GM12865 (cell line): ENCODE results near the gene CACNA2D2.
"Not testable (repeated sequence)": the region's sequence is repeated elsewhere in the genome, so short reads cannot be mapped to it uniquely, and the experiment has no call there.

Source experiments
- DNase-seq: peaks from one replicate; pipeline ENCODE4 v3.0.0; 2010; ENCODE audit warnings: low read depth
- H3K4me3 ChIP-seq: 2 replicates; pipeline ENCODE4 v1.5.1; 2011; ENCODE audit warnings: mild to moderate bottlenecking, low read depth, low read length, control low read depth
- TF ChIP-seq, protein P1 (sequence below): IDR thresholded peaks from 2 replicates; pipeline ENCODE4 v1.5.1; 2011; ENCODE audit warnings: low read length, control low read depth, low read depth, inconsistent platforms; ENCODE audit not compliant: insufficient read depth; ENCODE audit errors: missing control alignments

The CACNA2D2 gene

DNA sequence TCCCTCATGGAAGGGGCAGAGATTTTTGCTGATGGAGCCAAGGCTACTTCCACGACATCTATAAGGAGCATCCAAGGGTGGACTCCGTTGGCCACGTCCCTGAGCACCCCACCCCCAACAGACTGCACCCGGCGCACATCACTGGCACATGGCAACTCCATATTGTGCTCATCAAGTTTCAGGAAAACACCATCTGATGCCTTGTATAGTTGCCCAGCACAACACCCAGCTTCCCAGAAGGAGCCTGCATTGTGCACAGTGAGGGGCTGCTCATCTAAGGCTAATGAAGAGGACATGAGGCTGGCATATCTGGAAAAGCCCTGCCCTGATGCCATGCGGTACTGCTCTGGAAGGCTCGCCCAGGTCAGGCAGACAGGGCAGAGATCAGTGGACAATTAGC lies 15.0 kb upstream of the CACNA2D2 start:
- no peak overlapping the region for H3K4me3 ChIP-seq
- DNase-seq, result no peak
- TF ChIP-seq, protein P1, sequence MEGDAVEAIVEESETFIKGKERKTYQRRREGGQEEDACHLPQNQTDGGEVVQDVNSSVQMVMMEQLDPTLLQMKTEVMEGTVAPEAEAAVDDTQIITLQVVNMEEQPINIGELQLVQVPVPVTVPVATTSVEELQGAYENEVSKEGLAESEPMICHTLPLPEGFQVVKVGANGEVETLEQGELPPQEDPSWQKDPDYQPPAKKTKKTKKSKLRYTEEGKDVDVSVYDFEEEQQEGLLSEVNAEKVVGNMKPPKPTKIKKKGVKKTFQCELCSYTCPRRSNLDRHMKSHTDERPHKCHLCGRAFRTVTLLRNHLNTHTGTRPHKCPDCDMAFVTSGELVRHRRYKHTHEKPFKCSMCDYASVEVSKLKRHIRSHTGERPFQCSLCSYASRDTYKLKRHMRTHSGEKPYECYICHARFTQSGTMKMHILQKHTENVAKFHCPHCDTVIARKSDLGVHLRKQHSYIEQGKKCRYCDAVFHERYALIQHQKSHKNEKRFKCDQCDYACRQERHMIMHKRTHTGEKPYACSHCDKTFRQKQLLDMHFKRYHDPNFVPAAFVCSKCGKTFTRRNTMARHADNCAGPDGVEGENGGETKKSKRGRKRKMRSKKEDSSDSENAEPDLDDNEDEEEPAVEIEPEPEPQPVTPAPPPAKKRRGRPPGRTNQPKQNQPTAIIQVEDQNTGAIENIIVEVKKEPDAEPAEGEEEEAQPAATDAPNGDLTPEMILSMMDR, result no peak

DNA sequence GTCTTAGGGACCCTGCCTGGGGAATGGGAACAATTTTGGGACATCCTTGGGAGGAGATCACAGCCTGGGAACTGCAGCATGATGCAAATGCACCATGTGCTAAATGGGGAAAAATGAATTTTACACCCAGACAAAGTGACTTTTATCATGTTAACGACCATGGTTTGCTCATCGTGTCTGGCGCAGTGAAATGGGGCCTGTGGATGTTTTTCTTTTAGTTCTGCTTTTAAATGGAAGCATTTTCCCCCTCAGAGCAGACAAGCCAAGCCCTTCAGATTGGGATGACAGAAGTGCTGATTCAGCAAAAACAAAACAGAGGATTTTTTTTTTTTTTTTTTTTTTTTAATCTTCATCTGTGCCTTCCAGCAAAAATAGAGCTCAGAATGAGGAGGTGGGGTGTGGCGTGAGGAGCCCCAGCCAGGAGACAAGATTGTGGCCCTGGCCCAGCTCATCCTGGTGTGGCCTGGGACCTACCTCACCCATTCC lies 14.3 kb upstream of the CACNA2D2 start:
- no peak overlapping the region for H3K4me3 ChIP-seq
- TF ChIP-seq, protein P1, result no peak
- no peak for DNase-seq

DNA sequence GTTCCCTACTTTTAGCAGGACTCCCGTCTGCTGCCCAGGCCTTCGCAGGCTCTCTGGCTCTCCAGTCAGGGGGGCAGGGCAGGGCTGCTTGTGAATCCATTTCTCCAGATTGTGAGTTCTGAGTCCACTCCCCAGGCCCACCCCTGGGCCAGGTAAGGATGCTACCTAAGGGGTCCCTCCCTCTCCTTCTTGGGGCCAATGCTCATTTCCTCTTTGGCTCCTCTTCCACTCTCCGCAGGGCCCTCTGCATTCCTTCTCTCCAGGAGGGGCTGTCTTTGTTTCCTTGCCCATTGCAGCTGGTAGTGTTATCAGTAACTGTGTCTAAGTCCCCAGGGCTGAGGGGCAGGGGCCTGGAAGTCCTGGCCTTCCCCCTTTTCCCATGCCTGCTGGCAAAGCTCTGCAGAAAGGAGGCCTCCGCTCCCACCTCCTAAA lies 13.0 kb upstream of the CACNA2D2 start:
- TF ChIP-seq, protein P1, result no peak
- no peak for DNase-seq
- no peak overlapping the region for H3K4me3 ChIP-seq

DNA sequence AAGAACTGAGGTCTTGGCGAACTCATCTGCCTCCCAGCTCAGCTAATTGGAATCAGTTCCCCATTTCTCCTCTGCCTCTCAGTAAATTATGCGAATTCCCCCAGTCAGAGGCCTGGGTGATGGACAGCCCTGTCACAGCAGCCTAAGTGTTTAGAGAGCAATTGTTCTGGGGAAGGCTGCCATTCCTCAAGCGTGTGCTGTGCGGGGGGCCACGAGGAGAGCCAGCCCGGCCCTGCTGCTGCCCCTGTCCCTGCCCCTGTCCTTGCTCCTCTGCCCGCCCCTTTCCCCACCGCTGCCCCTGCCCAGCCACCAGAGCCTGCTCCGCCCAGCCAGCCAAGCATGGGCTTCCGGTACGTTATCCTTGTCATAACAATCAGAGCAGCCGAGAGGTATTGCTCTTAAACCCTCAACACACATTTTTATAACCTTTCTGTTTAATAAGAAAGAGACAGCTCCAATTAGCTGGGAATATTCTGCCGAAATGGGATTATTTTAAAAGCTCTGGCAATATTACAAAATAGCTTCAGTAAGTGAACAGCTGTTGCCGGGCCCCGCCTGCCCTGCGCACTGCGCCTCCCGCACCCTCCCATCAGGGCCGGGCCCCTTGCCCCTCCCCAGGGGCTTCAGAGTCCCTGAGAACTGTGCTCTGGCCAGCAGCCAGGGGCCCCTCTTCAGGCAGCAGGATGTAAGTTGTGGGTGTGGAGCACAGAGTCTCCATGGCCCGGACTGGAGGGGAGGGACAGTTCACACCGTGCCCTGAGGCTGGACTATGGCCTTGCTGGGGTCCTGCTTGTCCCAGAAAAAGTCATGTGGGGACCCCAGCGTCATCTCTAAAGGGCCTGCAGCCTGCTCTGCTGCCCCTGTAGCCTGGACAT lies 12.4 kb upstream of the CACNA2D2 start:
- no peak overlapping the region for H3K4me3 ChIP-seq
- TF ChIP-seq, protein P1, result no peak
- no peak for DNase-seq

DNA sequence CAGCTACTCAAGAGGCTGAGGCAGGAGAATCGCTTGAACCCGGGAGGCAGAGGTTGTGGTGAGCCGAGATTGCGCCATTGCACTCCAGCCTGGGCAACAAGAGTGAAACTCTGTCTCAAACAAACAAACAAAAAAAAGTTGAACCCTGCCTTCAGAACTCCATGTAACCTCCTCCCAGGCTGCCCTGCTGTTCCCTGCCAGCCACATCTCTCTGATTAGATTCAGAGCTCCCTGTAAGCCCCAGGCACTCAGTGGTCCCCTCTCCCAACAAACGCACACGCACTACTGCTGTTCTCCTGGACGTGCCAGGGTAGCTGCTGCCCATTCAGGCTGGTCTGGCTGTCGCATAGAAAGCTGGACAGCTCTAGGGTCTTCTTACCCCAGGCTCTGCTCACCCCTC lies 9.5 kb upstream of the CACNA2D2 start:
- H3K4me3 ChIP-seq, DNase-seq: not testable (repeated sequence)

DNA sequence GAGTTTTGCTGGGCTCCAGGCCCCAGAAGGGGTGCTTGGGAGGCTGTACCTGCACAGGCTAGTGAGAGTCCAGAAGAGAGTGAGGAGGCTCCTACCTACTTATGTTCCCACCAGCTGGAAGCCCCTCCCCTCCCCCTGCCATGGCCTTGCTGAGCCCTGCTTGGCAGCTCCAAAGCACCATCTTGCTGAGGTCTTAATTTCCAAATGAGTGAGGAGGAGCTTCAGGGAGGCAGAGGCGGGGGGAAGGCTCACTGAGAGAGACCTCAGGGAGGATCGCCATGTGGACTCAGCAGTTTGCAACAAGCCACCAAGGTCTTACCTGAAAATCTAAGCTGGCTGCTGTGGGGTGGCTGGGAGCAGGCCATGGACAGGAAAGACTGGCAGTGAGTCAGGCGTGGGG lies 8.7 kb upstream of the CACNA2D2 start:
- H3K4me3 ChIP-seq, result no peak overlapping the region
- TF ChIP-seq, protein P1, result no peak
- no peak for DNase-seq

DNA sequence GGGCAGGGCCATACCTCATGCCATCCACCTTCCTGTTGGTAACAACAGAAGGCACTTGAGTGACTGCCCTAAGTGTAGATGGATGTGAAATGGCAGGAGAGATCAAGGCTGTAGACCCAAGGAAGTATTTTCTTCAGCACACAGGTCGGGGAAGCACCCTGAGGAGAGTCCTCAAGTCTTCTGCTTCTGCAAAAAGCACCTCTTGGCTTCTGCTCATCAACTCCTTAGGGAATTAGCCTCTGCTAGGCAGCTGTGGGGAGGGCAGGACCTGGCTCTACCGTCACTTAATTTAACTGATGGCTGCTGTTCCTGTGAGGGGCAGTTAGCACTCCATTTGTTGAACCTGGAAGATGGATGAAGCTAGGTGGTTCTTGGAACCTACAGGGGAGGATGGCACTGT lies 6.9 kb upstream of the CACNA2D2 start:
- H3K4me3 ChIP-seq, result no peak overlapping the region
- DNase-seq, result no peak
- TF ChIP-seq, protein P1, result no peak
